ENCODE measurements around the gene DLG2.

DNA sequence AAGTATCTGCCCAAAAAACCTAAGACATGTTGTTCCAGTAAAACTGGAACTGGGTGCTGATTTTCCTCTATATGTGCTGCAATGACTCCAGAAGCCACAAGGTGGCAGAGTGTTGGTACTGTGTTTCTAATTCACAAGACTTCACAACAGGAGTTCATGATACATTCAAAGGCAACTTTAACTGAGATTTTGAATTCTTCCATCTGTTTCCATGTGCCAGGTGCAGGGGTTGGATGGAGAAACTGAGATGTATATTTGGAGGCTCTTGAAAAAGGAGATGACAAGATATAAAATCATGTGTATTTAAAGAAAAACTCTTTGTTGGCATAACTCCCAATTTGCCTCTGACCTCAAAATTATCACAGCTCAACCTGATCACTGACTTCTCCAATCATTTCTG lies 1242.4 kb downstream of the DLG2 start:
- TF ChIP-seq CTCF (IDR thresholded peaks at IDR 0.05; ENCODE audit: insufficient read depth, low read depth, low read length) (peak; percentile 91), EZH2 (IDR thresholded peaks at IDR 0.05; ENCODE audit: insufficient read depth, low read length) (no peak)
